Measurements from ENCODE around the gene ARHGAP6.

ARHGAP6 gene

DNA sequence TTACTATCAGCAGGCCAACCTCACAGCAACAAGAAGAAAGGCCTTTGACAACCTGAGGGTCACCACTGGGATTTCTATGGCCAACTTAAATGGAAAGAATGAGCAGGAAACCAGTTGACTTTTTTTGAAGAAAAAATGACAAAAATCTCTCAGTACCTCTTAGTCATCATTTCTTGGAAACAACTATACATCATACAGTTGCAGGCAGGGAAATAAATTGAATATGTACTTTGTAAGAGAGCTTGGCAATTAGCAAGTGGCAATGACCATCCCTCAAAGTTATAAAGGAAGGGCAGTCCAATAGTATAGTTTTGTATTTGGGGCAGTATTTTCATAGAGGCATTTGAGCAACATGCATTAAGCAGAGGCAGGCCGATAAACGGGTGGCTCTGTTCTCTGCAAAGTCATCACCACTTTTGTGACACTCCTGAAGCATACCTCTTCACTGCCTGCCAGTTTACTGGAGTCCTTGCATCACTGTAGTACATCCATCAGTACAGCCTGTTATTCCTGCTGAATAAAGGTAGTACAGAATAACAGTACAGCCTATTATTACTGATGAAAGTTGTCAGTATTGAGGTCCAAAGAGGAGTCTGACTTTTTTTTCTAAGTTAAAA is 455.8 kb downstream of the ARHGAP6 start:
- ATAC-seq: no peak

GRCh38 chrX:11206716-11207115 is 459.0 kb downstream of the ARHGAP6 start:
- ATAC-seq: no peak

- ATAC-seq: no peak
Measured at GRCh38 chrX:11205796-11206195, 459.9 kb downstream of the ARHGAP6 start.

- ATAC-seq: no peak
Measured at GRCh38 chrX:11197671-11198070, 468.0 kb downstream of the ARHGAP6 start.

- no peak for ATAC-seq
Measured at GRCh38 chrX:11196476-11196875, 469.2 kb downstream of the ARHGAP6 start.

GRCh38 chrX:11193035-11193469 is 472.7 kb downstream of the ARHGAP6 start:
- no peak for ATAC-seq

- ATAC-seq: no peak
Measured at GRCh38 chrX:11190745-11191510, 474.8 kb downstream of the ARHGAP6 start.

DNA sequence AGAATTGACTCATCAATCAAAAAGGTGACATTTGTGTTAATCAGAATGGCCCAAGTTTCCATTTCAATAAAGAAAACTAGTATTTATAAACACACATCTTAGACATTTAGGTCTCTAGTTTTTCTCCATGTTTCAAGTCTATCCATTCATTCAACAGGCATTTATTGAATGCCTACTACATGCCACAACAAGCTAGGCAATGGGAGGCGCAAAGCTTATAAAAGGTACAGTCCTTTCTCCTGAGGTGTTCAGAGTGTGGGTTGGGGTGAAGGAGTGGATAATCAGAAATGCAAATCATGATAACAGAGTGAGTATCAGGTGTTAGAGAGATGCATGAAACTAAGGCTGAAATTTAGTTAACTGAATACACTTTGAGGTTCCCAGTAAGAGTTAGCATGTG is 476.6 kb downstream of the ARHGAP6 start:
- no peak for ATAC-seq

DNA sequence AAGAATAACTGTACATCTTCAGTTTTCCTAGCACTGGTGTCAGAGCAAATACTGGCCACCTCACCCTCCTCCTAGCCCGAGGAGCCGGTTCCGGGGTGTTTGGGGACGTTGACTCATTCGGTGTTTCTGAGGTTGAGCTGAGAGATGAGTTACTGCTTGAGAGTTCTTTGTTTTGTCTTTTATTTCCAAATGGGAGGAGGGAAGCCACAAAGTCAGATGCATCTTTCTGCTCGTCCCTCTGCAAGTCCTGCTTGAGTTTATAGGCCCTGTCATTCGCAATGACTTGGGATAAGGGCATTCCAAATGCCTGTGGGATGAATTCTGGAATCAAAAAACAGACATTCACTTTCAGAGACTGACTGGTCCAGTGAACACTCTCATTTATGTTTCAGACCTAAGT is 477.1 kb downstream of the ARHGAP6 start:
- no peak for ATAC-seq

- ATAC-seq: no peak
Measured at GRCh38 chrX:11187001-11187400, 478.7 kb downstream of the ARHGAP6 start.

GRCh38 chrX:11185861-11186260 is 479.9 kb downstream of the ARHGAP6 start:
- no peak for ATAC-seq

DNA sequence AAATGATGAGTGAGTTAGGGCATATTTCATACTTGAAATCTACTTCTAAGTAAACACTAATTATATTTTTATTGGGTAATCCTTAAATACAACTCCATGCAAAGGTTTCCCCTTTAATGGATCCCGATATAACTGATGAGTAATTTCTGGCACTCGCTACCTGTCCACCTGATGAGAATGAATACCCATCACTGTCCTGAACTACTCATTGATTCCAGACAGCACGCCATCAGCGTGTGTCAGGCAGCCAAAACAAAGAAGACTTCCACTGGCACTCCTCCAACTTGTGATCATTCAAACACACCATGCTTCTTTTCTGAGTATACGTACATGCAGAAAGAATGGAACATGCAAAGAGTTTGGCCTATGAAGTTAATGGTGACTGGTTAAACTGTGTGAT is 485.1 kb downstream of the ARHGAP6 start:
- no peak for ATAC-seq

DNA sequence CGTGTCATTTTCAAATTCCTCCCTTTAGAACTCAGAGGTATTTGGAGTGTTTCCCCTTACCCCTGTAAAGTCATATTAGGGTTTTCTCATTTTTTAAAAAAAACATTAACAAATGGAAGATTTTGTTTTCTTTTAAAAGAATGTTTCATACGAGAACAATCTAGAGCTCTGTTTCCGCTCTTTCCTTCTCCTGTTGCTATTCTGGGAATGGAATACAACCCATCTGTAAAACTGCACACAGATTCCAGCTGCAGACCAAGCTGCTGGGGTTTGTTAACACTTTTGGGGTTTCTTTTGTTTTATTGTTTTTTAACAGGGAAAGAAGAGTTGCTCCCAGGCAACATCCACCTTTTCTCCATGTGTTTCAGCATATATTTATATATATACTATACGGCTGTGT is 493.3 kb downstream of the ARHGAP6 start:
- no peak for ATAC-seq

- no peak for ATAC-seq
Measured at GRCh38 chrX:11171956-11172355, 493.8 kb downstream of the ARHGAP6 start.

DNA sequence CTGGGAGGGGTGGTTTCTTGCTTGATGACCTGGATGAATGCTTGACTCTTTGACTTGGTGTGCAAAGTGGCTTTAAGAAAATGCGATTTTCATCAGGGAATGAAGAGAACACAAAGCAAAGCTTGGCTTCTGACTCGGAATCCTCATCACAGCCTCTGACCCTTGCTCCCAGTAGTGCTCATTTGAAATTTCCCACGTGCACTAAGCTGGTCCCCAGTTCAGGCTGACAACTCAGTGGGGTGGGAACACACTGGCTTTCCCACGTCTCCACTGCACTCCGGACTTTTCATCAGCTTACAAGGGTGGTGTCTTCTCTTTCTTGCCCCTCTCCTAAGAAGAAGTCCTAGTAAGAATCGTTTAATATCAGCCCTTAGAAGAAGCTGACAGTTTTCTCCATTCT is 501.3 kb downstream of the ARHGAP6 start:
- ATAC-seq: no peak

DNA sequence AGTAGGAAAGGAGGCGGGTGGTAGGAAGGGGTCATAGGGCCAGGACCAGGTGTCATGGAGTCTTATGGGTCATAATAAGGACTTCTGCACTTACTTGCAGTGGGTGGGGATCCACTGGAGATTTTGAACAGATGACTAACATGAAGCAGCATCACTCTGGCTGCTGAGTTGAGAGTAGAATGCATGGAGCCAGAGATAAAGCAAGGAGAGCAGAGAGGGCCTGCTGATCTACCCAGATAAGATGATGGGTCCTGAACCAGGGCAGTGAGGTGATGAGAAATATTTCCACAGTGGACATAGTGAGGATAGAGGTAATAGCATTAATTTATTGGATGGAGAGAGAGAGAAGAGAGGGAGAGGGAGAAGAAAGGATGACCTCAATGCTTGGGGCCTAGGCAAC is 506.6 kb downstream of the ARHGAP6 start:
- ATAC-seq: no peak

GRCh38 chrX:11151799-11152559 is 513.7 kb downstream of the ARHGAP6 start:
- no peak for ATAC-seq

DNA sequence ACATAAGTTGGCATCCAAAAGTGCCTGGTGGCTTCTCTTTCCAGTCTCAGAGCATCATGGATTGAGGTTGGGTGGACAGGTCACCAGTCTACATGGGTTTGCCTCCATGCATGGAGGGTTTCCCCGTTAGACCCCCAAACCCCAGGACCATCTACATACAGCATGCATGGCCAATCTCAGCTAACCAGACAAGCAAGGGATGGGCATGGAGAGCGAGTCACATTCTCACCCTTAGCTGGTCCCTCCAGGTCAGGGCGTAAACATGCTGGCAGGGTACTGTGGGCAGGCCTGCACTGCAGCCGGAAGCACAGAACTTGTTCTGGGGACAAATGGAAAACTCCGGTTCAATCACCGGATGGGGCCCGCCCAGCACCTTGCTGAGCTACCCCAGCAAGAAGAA is 517.3 kb downstream of the ARHGAP6 start:
- ATAC-seq: no peak

DNA sequence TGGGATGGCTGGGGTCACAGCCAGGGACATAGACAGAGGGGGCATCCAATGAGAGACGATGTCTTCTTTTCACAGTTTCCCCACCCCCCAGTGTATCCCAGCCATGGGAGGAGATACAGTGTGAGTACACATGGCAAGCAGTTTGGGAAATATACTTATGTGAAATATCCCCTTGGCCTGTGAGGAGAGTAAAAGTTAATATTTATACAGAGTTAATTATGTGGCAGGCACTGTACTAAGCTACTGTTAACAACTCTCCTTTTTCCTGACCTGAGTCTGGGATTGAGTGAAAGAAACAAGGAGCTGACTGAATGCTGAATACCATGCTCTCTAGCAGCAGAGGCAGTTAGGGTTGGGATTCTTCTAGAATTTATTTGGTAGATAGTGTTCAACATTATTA is 519.3 kb downstream of the ARHGAP6 start:
- no peak for ATAC-seq

DNA sequence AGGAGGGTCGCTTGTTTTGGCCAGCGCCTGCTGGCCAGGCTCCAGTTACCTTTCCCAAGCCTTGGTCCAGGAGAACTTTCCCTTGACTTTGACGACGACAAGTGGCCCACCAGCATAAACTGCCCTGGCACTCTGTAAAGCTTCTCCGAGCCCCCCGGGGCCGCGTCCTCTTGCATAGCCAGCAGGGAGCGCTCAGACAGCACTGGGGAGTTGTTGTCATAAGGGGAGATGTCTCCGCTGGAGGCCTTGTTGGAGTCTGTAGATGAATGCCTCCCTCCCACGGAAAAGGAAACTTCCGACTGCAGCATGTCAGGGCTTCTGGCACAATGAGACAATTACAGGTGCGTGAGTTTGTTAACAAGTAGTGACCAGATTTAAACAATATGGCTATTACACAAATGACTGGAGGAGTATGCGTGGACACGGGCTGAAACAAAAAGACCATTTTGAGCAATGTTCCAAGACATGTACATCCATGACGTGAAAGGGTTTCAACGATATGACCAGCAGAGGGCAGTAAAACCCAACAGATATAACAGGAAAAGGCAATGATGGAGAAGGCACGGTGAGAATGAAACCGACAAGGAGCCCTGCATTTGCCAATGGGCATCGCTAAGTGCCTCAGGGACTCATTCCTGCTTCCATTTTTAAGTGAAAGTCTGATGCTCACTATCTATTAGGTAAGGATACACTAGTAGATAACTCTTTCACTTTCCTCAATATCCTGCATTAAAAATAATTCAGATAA is 521.6 kb downstream of the ARHGAP6 start:
- peak in 1 of 2 donors; percentile 55 for ATAC-seq

DNA sequence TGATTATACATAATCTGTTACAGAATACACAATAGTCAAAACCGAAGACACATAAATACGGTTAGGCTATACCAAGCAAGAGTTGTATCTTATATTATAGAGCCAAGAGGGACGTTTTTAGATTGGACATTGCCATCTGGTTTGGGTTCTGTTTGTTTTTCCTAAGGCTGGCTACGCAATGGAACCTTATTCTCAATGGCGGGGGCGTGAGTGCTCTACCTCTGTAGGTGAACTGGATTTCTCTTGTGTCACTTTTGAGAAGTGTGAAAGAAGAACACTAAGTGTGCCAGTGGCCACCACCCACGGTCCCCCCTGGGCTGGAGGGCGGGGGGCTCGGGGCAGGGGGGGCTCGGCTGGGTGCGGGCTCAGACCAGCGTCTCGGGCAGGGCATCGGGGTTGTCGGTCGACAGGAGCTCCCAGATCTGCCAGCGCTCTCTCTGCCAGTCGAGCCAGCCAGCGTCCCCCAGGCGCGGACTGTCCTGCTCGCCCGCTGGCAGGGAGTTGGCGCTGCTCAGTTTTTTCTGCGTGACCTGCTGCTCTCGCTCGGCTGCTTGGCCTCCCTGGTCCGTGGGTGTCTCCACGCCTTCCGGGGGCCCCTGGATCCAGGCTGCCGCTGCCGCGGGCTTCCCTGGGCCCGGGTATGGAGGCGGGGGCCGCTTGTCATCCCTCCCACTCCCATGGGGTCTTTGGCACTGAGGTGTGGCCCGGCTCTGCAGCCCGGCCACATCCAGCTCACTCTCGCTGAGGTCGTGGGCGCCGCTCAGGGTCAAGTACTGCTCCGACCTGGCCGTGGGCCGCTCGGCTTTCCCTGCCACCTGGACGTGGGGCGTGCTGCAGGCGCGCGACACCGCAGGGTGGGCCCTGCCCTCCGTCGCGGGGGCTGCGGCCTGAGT is 527.0 kb downstream of the ARHGAP6 start:
- no peak for ATAC-seq

DNA sequence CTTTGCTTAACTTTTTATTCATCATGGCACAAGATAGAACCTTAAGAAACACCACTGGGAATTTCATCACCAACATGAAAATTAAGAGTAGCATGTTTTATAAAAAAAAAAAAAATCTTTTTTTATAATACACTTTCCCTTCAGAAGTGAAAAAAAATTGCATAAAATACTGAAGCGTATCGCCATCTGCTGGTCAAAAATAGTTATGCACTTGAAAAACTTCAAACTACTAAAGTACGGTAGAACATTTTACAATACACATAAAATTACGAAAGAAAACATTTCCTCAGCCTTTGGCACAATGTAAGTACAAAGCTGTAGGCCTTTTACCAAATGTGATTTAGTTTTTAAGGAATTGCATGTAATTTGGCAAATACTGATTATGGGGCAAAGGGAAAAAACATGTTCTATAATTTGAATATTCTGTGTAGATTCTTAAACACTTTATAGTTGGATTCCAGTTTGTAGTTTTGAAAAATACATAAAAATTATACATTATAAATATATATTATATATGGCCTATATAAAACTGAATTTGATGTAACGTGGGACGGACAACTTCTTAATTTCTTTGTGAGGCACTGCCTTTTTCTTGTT is 528.1 kb downstream of the ARHGAP6 start:
- ATAC-seq: no peak
